Measurements from ENCODE around the gene FSCN2.
A peak's percentile ranks its signal among the peaks of the same experiment; 100 is the strongest.

Gene FSCN2

DNA sequence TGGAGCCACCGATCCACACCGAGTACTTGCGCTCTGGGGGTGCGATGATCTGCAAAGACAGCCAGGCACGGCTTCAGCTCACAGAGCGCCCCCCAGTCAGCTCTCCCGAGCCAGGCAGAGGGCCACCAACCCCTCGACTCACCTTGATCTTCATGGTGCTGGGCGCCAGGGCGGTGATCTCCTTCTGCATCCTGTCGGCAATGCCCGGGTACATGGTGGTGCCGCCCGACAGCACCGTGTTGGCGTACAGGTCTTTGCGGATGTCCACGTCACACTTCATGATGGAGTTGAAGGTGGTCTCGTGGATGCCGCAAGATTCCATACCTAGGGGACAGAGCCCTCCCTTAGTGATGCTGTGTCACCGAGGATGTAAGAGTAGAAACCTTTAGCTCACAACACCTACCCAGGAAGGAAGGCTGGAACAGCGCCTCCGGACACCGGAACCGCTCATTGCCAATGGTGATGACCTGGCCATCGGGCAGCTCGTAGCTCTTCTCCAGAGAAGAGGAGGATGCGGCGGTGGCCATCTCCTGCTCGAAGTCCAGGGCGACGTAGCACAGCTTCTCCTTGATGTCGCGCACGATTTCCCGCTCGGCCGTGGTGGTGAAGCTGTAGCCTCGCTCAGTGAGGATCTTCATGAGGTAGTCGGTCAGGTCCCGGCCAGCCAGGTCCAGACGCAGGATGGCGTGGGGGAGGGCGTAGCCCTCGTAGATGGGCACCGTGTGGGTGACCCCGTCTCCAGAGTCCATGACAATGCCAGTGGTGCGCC lies 17.2 kb upstream of the FSCN2 start:
- H3K79me2 ChIP-seq (ENCODE audit: insufficient read depth, low read length) = peaks cover 6% of the 10 kb centered on the region; the same call in 1 of the 2 replicates

DNA sequence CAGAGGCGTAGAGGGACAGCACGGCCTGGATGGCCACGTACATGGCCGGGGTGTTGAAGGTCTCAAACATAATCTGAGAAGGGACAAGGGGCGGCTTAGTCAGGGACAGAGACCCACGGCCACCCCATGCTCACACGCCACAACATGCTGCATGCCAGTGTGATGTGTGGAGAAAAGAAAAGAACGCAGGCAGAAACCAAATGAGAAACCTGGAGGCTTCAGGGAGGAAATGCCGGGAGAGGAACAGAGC lies 16.7 kb upstream of the FSCN2 start:
- Histone ChIP-seq H3K9me2 (ENCODE audit: low read depth, low read length) (no peaks in the 10 kb centered on the region), H3K4me2 (ENCODE audit: low read length) (peak overlapping the region; percentile 78), H3K4me3 (ENCODE audit: low read depth, low read length, poor library complexity, severe bottlenecking) (peak overlapping the region; percentile 99), H4K20me1 (ENCODE audit: insufficient read depth, low read length) (no peaks in the 10 kb centered on the region), H2AFZ (ENCODE audit: low read length) (no peak overlapping the region), H3F3A (ENCODE audit: insufficient read depth, low read length) (peaks cover 40% of the 10 kb centered on the region), H3K4me1 (ENCODE audit: insufficient read depth, low read length, severe bottlenecking) (peaks cover 54% of the 10 kb centered on the region), H3K36me3 (ENCODE audit: insufficient read depth, low read length) (peaks cover 42% of the 10 kb centered on the region), H3K27ac (ENCODE audit: low read depth, low read length, poor library complexity, severe bottlenecking) (peak overlapping the region; percentile 71), H3K27me3 (ENCODE audit: insufficient read depth, low read length) (no peaks in the 10 kb centered on the region), H3K9ac (ENCODE audit: low read length) (peak overlapping the region; percentile 98), H3K9me3 (ENCODE audit: low read length) (no peaks in the 10 kb centered on the region), H3K79me2 (ENCODE audit: insufficient read depth, low read length) (peaks cover 6% of the 10 kb centered on the region; the same call in 1 of the 2 replicates)
- TF ChIP-seq, protein P1, sequence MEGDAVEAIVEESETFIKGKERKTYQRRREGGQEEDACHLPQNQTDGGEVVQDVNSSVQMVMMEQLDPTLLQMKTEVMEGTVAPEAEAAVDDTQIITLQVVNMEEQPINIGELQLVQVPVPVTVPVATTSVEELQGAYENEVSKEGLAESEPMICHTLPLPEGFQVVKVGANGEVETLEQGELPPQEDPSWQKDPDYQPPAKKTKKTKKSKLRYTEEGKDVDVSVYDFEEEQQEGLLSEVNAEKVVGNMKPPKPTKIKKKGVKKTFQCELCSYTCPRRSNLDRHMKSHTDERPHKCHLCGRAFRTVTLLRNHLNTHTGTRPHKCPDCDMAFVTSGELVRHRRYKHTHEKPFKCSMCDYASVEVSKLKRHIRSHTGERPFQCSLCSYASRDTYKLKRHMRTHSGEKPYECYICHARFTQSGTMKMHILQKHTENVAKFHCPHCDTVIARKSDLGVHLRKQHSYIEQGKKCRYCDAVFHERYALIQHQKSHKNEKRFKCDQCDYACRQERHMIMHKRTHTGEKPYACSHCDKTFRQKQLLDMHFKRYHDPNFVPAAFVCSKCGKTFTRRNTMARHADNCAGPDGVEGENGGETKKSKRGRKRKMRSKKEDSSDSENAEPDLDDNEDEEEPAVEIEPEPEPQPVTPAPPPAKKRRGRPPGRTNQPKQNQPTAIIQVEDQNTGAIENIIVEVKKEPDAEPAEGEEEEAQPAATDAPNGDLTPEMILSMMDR (IDR thresholded peaks at IDR 0.05; ENCODE audit: low read length) = no peak
- no peak for TF ChIP-seq EZH2 (IDR thresholded peaks at IDR 0.05; ENCODE audit: borderline replicate concordance, low read length)

More for the DNA sequence above, 17.2 kb upstream of the FSCN2 start:
- TF ChIP-seq EZH2 (IDR thresholded peaks at IDR 0.05; ENCODE audit: borderline replicate concordance, low read length) = no peak
- TF ChIP-seq, protein P1 (IDR thresholded peaks at IDR 0.05; ENCODE audit: low read length) = no peak
- H3K9me2 ChIP-seq (ENCODE audit: low read depth, low read length) = no peaks in the 10 kb centered on the region
- no peaks in the 10 kb centered on the region for H3K9me3 ChIP-seq (ENCODE audit: low read length)
- peak overlapping the region; percentile 71 for H3K27ac ChIP-seq (ENCODE audit: low read depth, low read length, poor library complexity, severe bottlenecking)
- peaks cover 37% of the 10 kb centered on the region for H3F3A ChIP-seq (ENCODE audit: insufficient read depth, low read length)
- peak overlapping the region; percentile 78 for H3K4me2 ChIP-seq (ENCODE audit: low read length)
- peaks cover 42% of the 10 kb centered on the region for H3K36me3 ChIP-seq (ENCODE audit: insufficient read depth, low read length)
- H3K27me3 ChIP-seq (ENCODE audit: insufficient read depth, low read length) = no peaks in the 10 kb centered on the region
- peak overlapping the region; percentile 99 for H3K4me3 ChIP-seq (ENCODE audit: low read depth, low read length, poor library complexity, severe bottlenecking)
- no peak overlapping the region for H2AFZ ChIP-seq (ENCODE audit: low read length)
- peak overlapping the region; percentile 98 for H3K9ac ChIP-seq (ENCODE audit: low read length)
- peaks cover 49% of the 10 kb centered on the region for H3K4me1 ChIP-seq (ENCODE audit: insufficient read depth, low read length, severe bottlenecking)
- no peaks in the 10 kb centered on the region for H4K20me1 ChIP-seq (ENCODE audit: insufficient read depth, low read length)

DNA sequence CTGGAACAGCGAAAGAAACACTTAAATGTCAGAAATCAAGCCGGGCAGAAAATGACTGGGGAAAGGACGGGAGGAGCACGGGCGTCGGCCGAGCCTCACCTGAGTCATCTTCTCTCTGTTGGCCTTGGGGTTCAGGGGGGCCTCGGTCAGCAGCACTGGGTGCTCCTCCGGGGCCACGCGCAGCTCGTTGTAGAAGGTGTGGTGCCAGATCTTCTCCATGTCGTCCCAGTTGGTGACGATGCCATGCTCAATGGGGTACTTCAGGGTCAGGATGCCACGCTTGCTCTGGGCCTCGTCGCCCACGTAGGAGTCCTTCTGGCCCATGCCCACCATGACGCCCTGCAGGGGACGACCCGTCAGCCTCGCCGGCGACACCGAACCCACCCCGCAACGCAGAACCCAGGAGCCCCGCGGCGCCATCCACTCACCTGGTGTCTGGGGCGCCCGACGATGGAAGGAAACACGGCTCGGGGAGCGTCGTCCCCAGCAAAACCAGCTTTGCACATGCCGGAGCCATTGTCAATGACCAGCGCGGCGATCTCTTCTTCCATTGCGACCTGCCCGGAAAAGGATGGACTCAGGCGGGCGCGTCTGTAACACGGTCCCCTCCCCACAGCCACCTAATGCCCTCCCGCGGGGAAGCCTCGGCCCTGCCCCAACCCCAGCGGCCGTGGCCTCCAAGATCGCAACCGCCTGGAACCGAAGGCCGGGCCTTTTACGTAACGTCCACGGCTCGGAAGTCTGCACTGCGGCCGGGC lies 16.2 kb upstream of the FSCN2 start:
- TF ChIP-seq EZH2 (IDR thresholded peaks at IDR 0.05; ENCODE audit: borderline replicate concordance, low read length) = no peak
- TF ChIP-seq, protein P1 (IDR thresholded peaks at IDR 0.05; ENCODE audit: low read length) = no peak
- peaks cover 40% of the 10 kb centered on the region for H3F3A ChIP-seq (ENCODE audit: insufficient read depth, low read length)
- H3K4me2 ChIP-seq (ENCODE audit: low read length) = peak overlapping the region; percentile 78
- no peak overlapping the region for H2AFZ ChIP-seq (ENCODE audit: low read length)
- H3K9me3 ChIP-seq (ENCODE audit: low read length) = no peaks in the 10 kb centered on the region
- peaks cover 6% of the 10 kb centered on the region; the same call in 1 of the 2 replicates for H3K79me2 ChIP-seq (ENCODE audit: insufficient read depth, low read length)
- peak overlapping the region; percentile 71 for H3K27ac ChIP-seq (ENCODE audit: low read depth, low read length, poor library complexity, severe bottlenecking)
- no peaks in the 10 kb centered on the region for H3K27me3 ChIP-seq (ENCODE audit: insufficient read depth, low read length)
- no peaks in the 10 kb centered on the region for H4K20me1 ChIP-seq (ENCODE audit: insufficient read depth, low read length)
- H3K4me1 ChIP-seq (ENCODE audit: insufficient read depth, low read length, severe bottlenecking) = peaks cover 59% of the 10 kb centered on the region
- H3K4me3 ChIP-seq (ENCODE audit: low read depth, low read length, poor library complexity, severe bottlenecking) = peak overlapping the region; percentile 99
- H3K36me3 ChIP-seq (ENCODE audit: insufficient read depth, low read length) = peaks cover 42% of the 10 kb centered on the region
- H3K9ac ChIP-seq (ENCODE audit: low read length) = peak overlapping the region; percentile 98
- H3K9me2 ChIP-seq (ENCODE audit: low read depth, low read length) = no peaks in the 10 kb centered on the region
